ENCODE results near the gene VAV1. TPM values are rescaled to one million over a fixed set of nuclear protein-coding genes. Genes with fewer than 3 reads are reported as not detected.

The VAV1 gene
- total and polyA plus RNA-seq, 4 donors, result 0.60 to 13.3 (median 4.1) TPM

GRCh38 chr19:6790194-6791128 is 18.0 kb downstream of the VAV1 start (continued):
- TF ChIP-seq FOXA2 (IDR thresholded peaks at IDR 0.05) (no peak), MAX (IDR thresholded peaks at IDR 0.05) (no peak), RAD21 (IDR thresholded peaks at IDR 0.05) (no peak), JUND (IDR thresholded peaks at IDR 0.05) (no peak), NR2F2 (IDR thresholded peaks at IDR 0.05) (no peak)

GRCh38 chr19:6791237-6791636 is 18.7 kb downstream of the VAV1 start:
- Histone ChIP-seq H3K9me3 (ENCODE audit: control insufficient read depth in 4 of 4, low read length in 3 of 4) (peaks cover 0 to 3% (median under 1%) of the 10 kb centered on the region in 4 donors), H3K9ac (ENCODE audit: low read depth in 1 of 2, low read length in 2 of 2) (no peak overlapping the region), H3K27ac (ENCODE audit: low read depth in 1 of 2, low read length in 2 of 2) (no peak overlapping the region), H3K4me3 (ENCODE audit: low read depth in 1 of 3, low read length in 3 of 3) (no peak overlapping the region), H3K36me3 (ENCODE audit: control insufficient read depth in 4 of 4, insufficient read depth in 3 of 4, low read depth in 1 of 4, low read length in 3 of 4) (no peaks in the 10 kb centered on the region), H3K27me3 (ENCODE audit: control insufficient read depth in 4 of 4, insufficient read depth in 4 of 4, low read length in 3 of 4) (peaks cover 0 to 2% (median 0%) of the 10 kb centered on the region in 4 donors), H3K4me1 (ENCODE audit: control insufficient read depth in 4 of 4, insufficient read depth in 4 of 4, low read length in 3 of 4) (no peaks in the 10 kb centered on the region)
- WGBS, result 62% methylated on average over 6 of the region's 6 CpGs
- TF ChIP-seq NR2F2 (IDR thresholded peaks at IDR 0.05) (no peak), EGR1 (IDR thresholded peaks at IDR 0.05; ENCODE audit: low read depth in 2 of 2) (no peak), MAX (IDR thresholded peaks at IDR 0.05) (no peak), YY1 (IDR thresholded peaks at IDR 0.05) (no peak), SP1 (IDR thresholded peaks at IDR 0.05) (no peak), RXRA (IDR thresholded peaks at IDR 0.05) (no peak)
- no peak for DNase-seq (ENCODE audit: low spot score)

- H3K4me3 ChIP-seq (ENCODE audit: low read depth in 1 of 3, low read length in 3 of 3), result no peak overlapping the region
- no peak overlapping the region for H3K9ac ChIP-seq (ENCODE audit: low read depth in 1 of 2, low read length in 2 of 2)
- H3K36me3 ChIP-seq (ENCODE audit: control insufficient read depth in 4 of 4, insufficient read depth in 3 of 4, low read depth in 1 of 4, low read length in 3 of 4), result no peaks in the 10 kb centered on the region
- no peak for DNase-seq (ENCODE audit: low spot score)
- peaks cover 0 to 2% (median 0%) of the 10 kb centered on the region in 4 donors for H3K27me3 ChIP-seq (ENCODE audit: control insufficient read depth in 4 of 4, insufficient read depth in 4 of 4, low read length in 3 of 4)
- H3K27ac ChIP-seq (ENCODE audit: low read depth in 1 of 2, low read length in 2 of 2), result no peak overlapping the region
- TF ChIP-seq YY1 (IDR thresholded peaks at IDR 0.05) (no peak), FOXA2 (IDR thresholded peaks at IDR 0.05) (no peak), REST (IDR thresholded peaks at IDR 0.05) (no peak), ATF3 (IDR thresholded peaks at IDR 0.05) (no peak), ZBTB33 (IDR thresholded peaks at IDR 0.05) (no peak), FOXA1 (IDR thresholded peaks at IDR 0.05) (no peak), RXRA (IDR thresholded peaks at IDR 0.05) (no peak), MAX (IDR thresholded peaks at IDR 0.05) (no peak), HNF4A (conservative IDR thresholded peaks at IDR 0.05) (no peak), CTCF (IDR thresholded peaks at IDR 0.05; ENCODE audit: low read depth, low read length, missing input control) (no peak), GABPA (IDR thresholded peaks at IDR 0.05 in 1 of 2, conservative IDR thresholded peaks at IDR 0.05 in 1 of 2) (no peak), SP1 (IDR thresholded peaks at IDR 0.05) (no peak), EGR1 (IDR thresholded peaks at IDR 0.05; ENCODE audit: low read depth in 2 of 2) (no peak), RAD21 (IDR thresholded peaks at IDR 0.05) (no peak), NR2F2 (IDR thresholded peaks at IDR 0.05) (no peak), TAF1 (conservative IDR thresholded peaks at IDR 0.05) (no peak), JUND (IDR thresholded peaks at IDR 0.05) (no peak), HNF4G (IDR thresholded peaks at IDR 0.05) (no peak)
- H3K9me3 ChIP-seq (ENCODE audit: control insufficient read depth in 4 of 4, low read length in 3 of 4), result peaks cover 0 to 3% (median under 1%) of the 10 kb centered on the region in 4 donors
- H3K4me1 ChIP-seq (ENCODE audit: control insufficient read depth in 4 of 4, insufficient read depth in 4 of 4, low read length in 3 of 4), result no peaks in the 10 kb centered on the region
- WGBS, result 82% methylated on average over 4 of the region's 4 CpGs
Measured at GRCh38 chr19:6793411-6793810, 20.9 kb downstream of the VAV1 start.
